Uterus (tissue), 4 donors: ENCODE data around the gene PTPRN2. TPM values are rescaled to one million over a fixed set of nuclear protein-coding genes. Genes with fewer than 3 reads are reported as not detected.
"Not testable (repeated sequence)": the region's sequence is repeated elsewhere in the genome, so short reads cannot be mapped to it uniquely, and the experiment has no call there.

ENCODE experiments used
- DNase-seq, 2 donors: peaks; one replicate each; pipeline ENCODE4 v3.0.0-alpha.2; 2019 to 2020
- H3K27ac ChIP-seq, 2 donors: fragments of 200-600 bp; sonication (generic); 1 replicate in 1 of 2; 2 replicates in 1 of 2; pipeline ENCODE4 v1.5.1; 2016 to 2018
- H3K27me3 ChIP-seq, 2 donors: fragments of 200-600 bp; sonication (generic); one replicate each; pipeline ENCODE4 v1.5.1; 2018 to 2019; ENCODE audit warnings: control low read depth in 1 of 2
- H3K36me3 ChIP-seq, 2 donors: fragments of 200-600 bp; sonication (generic); one replicate each; pipeline ENCODE4 v1.5.1; 2019; ENCODE audit warnings: control low read depth in 1 of 2
- H3K4me1 ChIP-seq, 2 donors: fragments of 200-600 bp; sonication (generic); one replicate each; pipeline ENCODE4 v1.5.1; 2018 to 2019; ENCODE audit warnings: control low read depth in 1 of 2
- H3K4me3 ChIP-seq, 2 donors: fragments of 200-600 bp; sonication (generic); 1 replicate in 1 of 2; 2 replicates in 1 of 2; pipeline ENCODE4 v1.5.1; 2018 to 2019; ENCODE audit warnings: mild to moderate bottlenecking in 1 of 2
- H3K9me3 ChIP-seq, 2 donors: fragments of 200-600 bp; sonication (generic); one replicate each; pipeline ENCODE4 v1.5.1; 2019; ENCODE audit warnings: control low read depth in 1 of 2
- POLR2A ChIP-seq, 2 donors: fragments of 450-650 bp; IDR thresholded peaks; one replicate each; pipeline ENCODE4 v1.6.1; 2016; ENCODE audit warnings: antibody characterized with exemption in 2 of 2, mild to moderate bottlenecking in 1 of 2, moderate library complexity in 1 of 2
- intact Hi-C: fragments of 100-400 bp; cut with DNase I; formaldehyde crosslinking; loops from one replicate; pipeline ENCODE4 v1.15.1; 2023; ENCODE audit warnings: low total_unique reads
- total RNA-seq, 4 donors: library from RNA; depleted of rRNA in 3 of 4; stranded (reverse); fragments of >200 nt in 3 of 4; gene quantifications; one replicate each; pipeline versions ENCODE4 v1.1.0 to v1.2.4, GENCODE V29; 2014 to 2023
- TF ChIP-seq, protein P1 (sequence below), 4 experiments: fragments of 200-600 bp in 2 of 4; fragments of 450-650 bp in 2 of 4; sonication (generic) in 2 of 4; IDR thresholded peaks; one replicate each; pipeline ENCODE4 v1.5.1; 2016 to 2019; ENCODE audit warnings: antibody characterized with exemption in 4 of 4, mild to moderate bottlenecking in 2 of 4, moderate library complexity in 1 of 4
- donor health status: DM: yes; HTN: yes; CAD: no.

PTPRN2 gene
- total RNA-seq, 4 donors from 2014 or later: 1.2 to 5.2 (median 2.3) TPM

DNA sequence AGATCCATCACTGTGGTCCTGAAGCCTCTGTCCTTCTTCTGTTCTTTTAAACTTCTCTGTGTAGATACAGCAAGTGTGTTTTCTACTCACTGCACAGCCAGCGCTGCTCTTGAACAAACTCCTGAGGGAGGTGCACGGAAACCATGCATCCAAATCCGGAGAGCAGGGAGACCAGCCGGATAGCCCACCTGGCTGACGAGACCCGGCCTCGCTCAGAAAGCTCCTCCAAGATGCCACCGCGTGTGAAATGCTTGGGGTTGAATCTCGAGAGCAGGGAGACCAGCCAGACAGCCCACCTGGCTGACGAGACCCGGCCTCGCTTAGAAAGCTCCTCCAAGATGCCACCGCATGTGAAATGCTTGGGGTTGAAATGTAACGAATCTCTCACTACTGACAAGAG, 602.0 kb downstream of the PTPRN2 start:
- no peak overlapping the region for H3K4me3 ChIP-seq
- no peaks in the 10 kb centered on the region for H3K36me3 ChIP-seq
- H3K9me3 ChIP-seq: no peaks in the 10 kb centered on the region
- TF ChIP-seq, protein P1, sequence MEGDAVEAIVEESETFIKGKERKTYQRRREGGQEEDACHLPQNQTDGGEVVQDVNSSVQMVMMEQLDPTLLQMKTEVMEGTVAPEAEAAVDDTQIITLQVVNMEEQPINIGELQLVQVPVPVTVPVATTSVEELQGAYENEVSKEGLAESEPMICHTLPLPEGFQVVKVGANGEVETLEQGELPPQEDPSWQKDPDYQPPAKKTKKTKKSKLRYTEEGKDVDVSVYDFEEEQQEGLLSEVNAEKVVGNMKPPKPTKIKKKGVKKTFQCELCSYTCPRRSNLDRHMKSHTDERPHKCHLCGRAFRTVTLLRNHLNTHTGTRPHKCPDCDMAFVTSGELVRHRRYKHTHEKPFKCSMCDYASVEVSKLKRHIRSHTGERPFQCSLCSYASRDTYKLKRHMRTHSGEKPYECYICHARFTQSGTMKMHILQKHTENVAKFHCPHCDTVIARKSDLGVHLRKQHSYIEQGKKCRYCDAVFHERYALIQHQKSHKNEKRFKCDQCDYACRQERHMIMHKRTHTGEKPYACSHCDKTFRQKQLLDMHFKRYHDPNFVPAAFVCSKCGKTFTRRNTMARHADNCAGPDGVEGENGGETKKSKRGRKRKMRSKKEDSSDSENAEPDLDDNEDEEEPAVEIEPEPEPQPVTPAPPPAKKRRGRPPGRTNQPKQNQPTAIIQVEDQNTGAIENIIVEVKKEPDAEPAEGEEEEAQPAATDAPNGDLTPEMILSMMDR (IDR thresholded peaks at IDR 0.05): no peak
- TF ChIP-seq POLR2A (IDR thresholded peaks at IDR 0.05): no peak
- intact Hi-C loops: no loop called here
- DNase-seq: no peak
- no peaks in the 10 kb centered on the region for H3K27me3 ChIP-seq
- no peak overlapping the region for H3K27ac ChIP-seq
- no peaks in the 10 kb centered on the region for H3K4me1 ChIP-seq

DNA sequence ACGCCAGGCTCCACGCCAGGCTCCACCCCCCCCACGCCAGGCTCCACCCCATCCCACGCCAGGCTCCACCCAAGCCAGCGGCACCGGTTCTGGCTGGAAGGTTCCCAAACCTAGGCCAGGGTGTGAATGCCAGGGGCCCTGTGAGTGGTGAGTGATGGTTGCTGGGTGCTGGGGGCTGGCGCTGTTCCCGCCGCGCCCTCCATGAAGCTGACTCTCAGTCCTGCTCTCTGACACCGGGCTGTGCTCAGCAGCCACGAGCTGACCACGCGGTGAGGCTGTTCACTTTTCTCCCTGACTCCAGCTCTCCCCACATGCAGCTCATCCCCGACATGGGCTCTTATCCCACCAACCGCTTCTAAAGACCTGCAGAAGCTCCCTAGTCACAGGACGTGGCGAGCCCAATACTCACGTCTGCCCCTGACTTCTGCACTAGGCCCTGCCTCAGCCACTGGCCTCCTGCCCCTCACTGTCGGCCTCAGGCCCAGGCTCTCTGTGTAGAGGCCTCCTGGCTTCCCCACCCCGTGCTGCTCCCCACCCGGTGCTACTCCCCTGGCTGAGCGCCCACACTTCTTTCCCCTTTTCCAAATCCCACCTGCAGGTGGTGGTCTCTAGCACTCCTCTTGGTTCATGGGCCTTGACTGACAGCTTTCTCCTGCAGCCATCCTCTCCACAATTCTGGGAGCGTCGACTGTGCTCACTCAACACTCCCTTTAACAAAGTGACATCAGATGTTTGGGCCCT, 603.0 kb downstream of the PTPRN2 start:
- intact Hi-C loops: no loop called here
- Histone ChIP-seq H3K4me3 (no peak overlapping the region), H3K36me3 (no peaks in the 10 kb centered on the region), H3K27me3 (no peaks in the 10 kb centered on the region), H3K27ac (no peak overlapping the region), H3K4me1 (no peaks in the 10 kb centered on the region), H3K9me3 (no peaks in the 10 kb centered on the region)
- no peak for TF ChIP-seq POLR2A (IDR thresholded peaks at IDR 0.05)
- DNase-seq: no peak

DNA sequence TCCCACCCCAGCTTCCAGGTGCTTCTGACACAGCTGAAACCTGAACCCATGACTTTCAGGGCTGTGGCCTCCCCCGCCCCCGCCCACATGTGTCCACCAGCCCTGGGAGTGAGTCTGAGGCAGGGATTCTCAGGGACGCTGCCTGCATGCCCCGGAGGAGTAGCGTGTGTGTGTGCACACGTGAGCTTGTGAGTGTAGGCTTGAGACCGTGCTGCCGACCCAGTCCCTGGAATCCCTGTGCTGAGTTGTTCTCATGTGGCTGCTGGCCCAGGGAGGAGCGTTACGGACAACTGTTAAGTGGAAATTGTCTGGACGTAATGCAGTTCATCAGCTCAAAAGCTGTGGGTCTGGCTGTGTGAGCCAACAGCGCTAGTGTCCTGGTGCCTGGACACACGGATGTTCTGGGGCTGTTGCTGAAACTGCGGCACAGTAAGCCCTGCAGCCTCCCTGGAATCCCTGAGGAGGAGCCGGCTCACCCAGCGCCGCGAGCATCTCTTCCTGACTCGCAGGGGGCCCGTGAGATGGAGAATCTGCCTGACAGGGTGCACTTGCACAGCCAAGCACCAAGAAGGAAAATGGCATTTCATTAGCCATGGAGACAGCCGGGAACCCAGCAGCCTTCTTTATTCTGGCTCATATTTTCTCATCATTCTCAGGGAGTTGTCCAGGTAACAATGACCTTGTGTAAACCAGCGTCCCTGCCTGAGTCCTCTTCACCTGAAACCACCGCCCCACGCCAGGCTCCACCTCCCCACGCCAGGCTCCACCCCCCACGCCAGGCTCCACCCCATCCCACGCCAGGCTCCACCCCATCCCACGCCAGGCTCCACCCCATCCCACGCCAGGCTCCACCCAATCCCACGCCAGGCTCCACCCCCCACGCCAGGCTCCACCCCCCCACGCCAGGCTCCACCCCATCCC, 603.9 kb downstream of the PTPRN2 start:
- no peaks in the 10 kb centered on the region for H3K4me1 ChIP-seq
- no peaks in the 10 kb centered on the region for H3K27me3 ChIP-seq
- no peaks in the 10 kb centered on the region for H3K9me3 ChIP-seq
- no peak for TF ChIP-seq POLR2A (IDR thresholded peaks at IDR 0.05)
- TF ChIP-seq, protein P1 (IDR thresholded peaks at IDR 0.05): no peak
- intact Hi-C loops: no loop called here
- H3K36me3 ChIP-seq: no peaks in the 10 kb centered on the region
- no peak for DNase-seq
- H3K4me3 ChIP-seq: no peak overlapping the region
- no peak overlapping the region for H3K27ac ChIP-seq

DNA sequence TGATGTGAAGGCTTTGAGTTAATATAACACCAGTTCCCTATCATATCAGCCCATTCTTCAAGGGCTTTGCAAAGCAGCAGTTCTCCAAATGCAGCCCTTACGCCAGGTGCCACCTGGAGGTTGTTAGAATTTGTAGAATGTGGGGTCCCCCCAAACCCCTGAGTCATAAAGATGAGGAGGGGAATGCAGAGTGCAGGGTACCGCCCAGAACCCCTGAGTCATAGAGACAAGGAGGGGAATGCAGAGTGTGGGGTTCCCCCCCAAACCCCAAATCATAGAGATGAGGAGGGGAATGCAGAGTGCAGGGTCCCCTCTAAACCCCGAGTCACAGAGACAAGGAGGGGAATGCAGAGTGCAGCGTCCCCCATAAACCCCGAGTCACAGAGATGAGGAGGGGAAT, 605.8 kb downstream of the PTPRN2 start:
- TF ChIP-seq, protein P1 (IDR thresholded peaks at IDR 0.05): no peak
- TF ChIP-seq POLR2A (IDR thresholded peaks at IDR 0.05): no peak
- Histone ChIP-seq H3K9me3 (no peaks in the 10 kb centered on the region), H3K36me3 (no peaks in the 10 kb centered on the region), H3K27me3 (no peaks in the 10 kb centered on the region), H3K4me1 (no peaks in the 10 kb centered on the region), H3K4me3 (no peak overlapping the region), H3K27ac (no peak overlapping the region)
- no peak for DNase-seq
- intact Hi-C loops: no loop called here

DNA sequence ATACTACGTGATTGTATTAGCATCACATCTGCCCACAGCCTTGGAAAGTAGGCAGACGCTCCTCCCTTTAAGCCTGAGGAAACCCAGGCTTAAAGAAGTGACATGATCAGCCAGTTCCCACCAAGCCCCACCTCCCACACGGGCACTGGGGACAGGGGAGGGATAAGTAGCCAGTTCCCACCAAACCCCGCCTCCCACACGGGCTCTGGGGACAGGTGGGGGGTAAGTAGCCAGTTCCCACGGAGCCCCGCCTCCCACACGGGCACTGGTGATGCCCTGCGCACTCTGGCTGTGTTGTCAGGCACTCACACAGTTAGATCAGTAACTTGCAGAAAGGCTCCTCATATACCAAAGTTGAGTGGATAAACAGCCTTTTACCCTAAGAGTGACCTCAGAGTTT, 606.8 kb downstream of the PTPRN2 start:
- Histone ChIP-seq H3K9me3 (no peaks in the 10 kb centered on the region), H3K36me3 (no peaks in the 10 kb centered on the region), H3K27me3 (no peaks in the 10 kb centered on the region), H3K4me1 (no peaks in the 10 kb centered on the region), H3K27ac (no peak overlapping the region), H3K4me3 (no peak overlapping the region)
- TF ChIP-seq POLR2A (IDR thresholded peaks at IDR 0.05): no peak
- TF ChIP-seq, protein P1 (IDR thresholded peaks at IDR 0.05): no peak
- no peak for DNase-seq
- intact Hi-C loops: no loop called here

DNA sequence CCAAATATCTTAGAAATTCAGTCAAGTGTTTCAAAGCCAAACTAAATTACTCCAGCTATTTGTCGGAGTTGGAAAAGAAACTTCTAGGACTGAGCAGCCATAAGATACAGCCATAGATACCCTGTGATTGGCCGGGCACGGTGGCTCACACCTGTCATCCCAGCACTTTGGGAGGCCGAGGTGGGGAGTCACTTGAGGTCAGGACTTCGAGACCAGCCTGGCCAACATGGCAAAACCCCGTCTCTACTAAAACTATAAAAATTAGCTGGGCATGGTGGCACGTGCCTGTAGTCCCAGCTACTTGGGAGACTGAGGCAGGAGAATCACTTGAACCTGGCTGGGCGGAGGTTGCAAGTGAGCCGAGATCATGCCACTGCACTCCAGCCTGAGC, 607.3 kb downstream of the PTPRN2 start:
- H3K4me3 ChIP-seq, H3K36me3 ChIP-seq, H3K27me3 ChIP-seq, H3K9me3 ChIP-seq, H3K27ac ChIP-seq, H3K4me1 ChIP-seq, DNase-seq, intact Hi-C loops: not testable (repeated sequence)
